ENCODE data around the gene MRPS15.

MRPS15 gene

GRCh38 chr1:36456391-36456928, 7.7 kb downstream of the MRPS15 start:
- no peak for DNase-seq

- DNase-seq: no peak
Observed at GRCh38 chr1:36455386-36455785, 8.8 kb downstream of the MRPS15 start.

- DNase-seq: no peak
Observed at GRCh38 chr1:36453600-36454388, 10.4 kb downstream of the MRPS15 start.

- no peak for DNase-seq
Observed at GRCh38 chr1:36453051-36453450, 11.1 kb downstream of the MRPS15 start.

GRCh38 chr1:36450919-36451305, 13.3 kb downstream of the MRPS15 start:
- no peak for DNase-seq

GRCh38 chr1:36450270-36450918, 13.8 kb downstream of the MRPS15 start, which contains the start of gene OSCP1:
OSCP1 (minus strand) TSS chr1:36450451; CDS start chr1:36450369, 82 bp downstream.
- peak; percentile 93 to 97 for DNase-seq

- no peak for DNase-seq
Observed at GRCh38 chr1:36448530-36449056, 15.6 kb downstream of the MRPS15 start.

- DNase-seq: no peak
Observed at GRCh38 chr1:36447450-36447849, 16.7 kb downstream of the MRPS15 start.

GRCh38 chr1:36446746-36447145, 17.4 kb downstream of the MRPS15 start:
- no peak for DNase-seq

- DNase-seq: no peak
Observed at GRCh38 chr1:36446271-36446670, 17.9 kb downstream of the MRPS15 start.

- DNase-seq: no peak
Observed at GRCh38 chr1:36443297-36443696, 20.9 kb downstream of the MRPS15 start.

GRCh38 chr1:36442337-36442736, 21.8 kb downstream of the MRPS15 start:
- no peak for DNase-seq

GRCh38 chr1:36440646-36441045, 23.5 kb downstream of the MRPS15 start:
- no peak for DNase-seq

- no peak for DNase-seq
Observed at GRCh38 chr1:36440044-36440443, 24.1 kb downstream of the MRPS15 start.

- no peak for DNase-seq
Observed at GRCh38 chr1:36438715-36439114, 25.5 kb downstream of the MRPS15 start.

- no peak for DNase-seq
Observed at GRCh38 chr1:36436821-36437220, 27.4 kb downstream of the MRPS15 start.

- no peak for DNase-seq
Observed at GRCh38 chr1:36433102-36433501, 31.1 kb downstream of the MRPS15 start.

- DNase-seq: no peak
Observed at GRCh38 chr1:36432616-36433015, 31.6 kb downstream of the MRPS15 start.

GRCh38 chr1:36425791-36426190, 38.4 kb downstream of the MRPS15 start:
- no peak for DNase-seq

- DNase-seq: no peak
Observed at GRCh38 chr1:36421649-36422048, 42.5 kb downstream of the MRPS15 start.

GRCh38 chr1:36420836-36421317, 43.3 kb downstream of the MRPS15 start:
- DNase-seq: peak; percentile 83 to 89

GRCh38 chr1:36420409-36420808, 43.8 kb downstream of the MRPS15 start:
- DNase-seq: no peak

GRCh38 chr1:36419569-36419968, 44.6 kb downstream of the MRPS15 start:
- no peak for DNase-seq

- DNase-seq: peak; percentile 33 to 35
Observed at GRCh38 chr1:36419140-36419539, 45.0 kb downstream of the MRPS15 start.

All from NCI-H446 (cell line).